Thymus (tissue), 11 donors: ENCODE results near the gene KANK2. TPM values are rescaled to one million over a fixed set of nuclear protein-coding genes. Genes with fewer than 3 reads are reported as not detected.

Experiments used
- DNase-seq, 9 donors: peaks; one replicate each; pipeline ENCODE4 v3.0.0-alpha.2; 2013; ENCODE audit warnings: low spot score in 9 of 9, low read depth in 6 of 9, missing footprints in 1 of 9
- H3K27ac ChIP-seq, 2 donors: one replicate each; pipeline ENCODE4 v1.5.1; 2013; ENCODE audit warnings: control low read depth in 1 of 2, low read depth in 1 of 2, low read length in 1 of 2, mild to moderate bottlenecking in 1 of 2, moderate library complexity in 1 of 2
- H3K27me3 ChIP-seq, 2 donors: one replicate each; pipeline ENCODE4 v1.5.1; 2013; ENCODE audit warnings: low read length in 1 of 2; ENCODE audit not compliant: control insufficient read depth in 2 of 2, insufficient read depth in 1 of 2
- H3K36me3 ChIP-seq, 2 donors: one replicate each; pipeline ENCODE4 v1.5.1; 2013; ENCODE audit warnings: low read length in 1 of 2, mild to moderate bottlenecking in 1 of 2, moderate library complexity in 1 of 2; ENCODE audit not compliant: control insufficient read depth in 2 of 2, insufficient read depth in 2 of 2
- H3K4me1 ChIP-seq, 2 donors: one replicate each; pipeline ENCODE4 v1.5.1; 2013; ENCODE audit warnings: low read length in 2 of 2; ENCODE audit not compliant: control insufficient read depth in 2 of 2, insufficient read depth in 2 of 2
- H3K4me3 ChIP-seq, 2 donors: one replicate each; pipeline ENCODE4 v1.5.1; 2013; ENCODE audit warnings: low read length in 2 of 2, control low read depth in 1 of 2, mild to moderate bottlenecking in 1 of 2
- H3K9me3 ChIP-seq, 2 donors: one replicate each; pipeline ENCODE4 v1.5.1; 2013; ENCODE audit warnings: low read length in 1 of 2, mild to moderate bottlenecking in 1 of 2; ENCODE audit not compliant: control insufficient read depth in 2 of 2, insufficient read depth in 1 of 2
- WGBS: extraction: QIAGEN DNeasy Blood & Tissue Kit; methylation state at CpG from one replicate; pipeline ENCODE4 v1.1.7; 2013; 5-methylcytosine and 5-hydroxymethylcytosine counted together
- polyA plus RNA-seq: library from polyadenylated mRNA; stranded (reverse); fragments of 200-250 nt; gene quantifications from one replicate; pipeline ENCODE4 v1.2.3, GENCODE V29; 2013
- total RNA-seq: library from RNA; stranded (reverse); fragments of 120-200 nt; gene quantifications from one replicate; pipeline ENCODE4 v1.2.4, GENCODE V29; 2013
- donor health status: healthy.

The KANK2 gene
- total and polyA plus RNA-seq, 2 donors, result 12.3 to 18.3 TPM

DNA sequence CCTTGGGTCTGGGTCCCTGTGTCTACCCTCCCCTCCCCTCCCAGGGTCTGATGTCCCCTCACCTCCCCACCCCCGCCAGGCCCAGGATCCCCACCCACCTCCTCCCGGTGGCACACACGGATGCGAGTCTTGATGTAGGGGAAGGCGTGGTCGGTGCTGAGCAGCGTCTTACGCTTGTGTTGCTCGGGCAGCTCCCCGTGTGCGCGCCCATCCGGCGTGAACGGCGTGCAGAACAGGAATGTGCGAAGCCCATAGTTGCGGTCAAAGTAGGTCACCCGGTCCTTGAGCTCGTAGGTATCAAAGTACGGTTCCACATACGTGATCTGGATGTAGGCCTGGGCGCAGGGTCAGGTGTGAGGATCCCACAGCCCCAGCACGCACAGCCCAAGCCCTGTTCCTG, 4.4 kb upstream of the KANK2 start:
- no peak for DNase-seq
- no peak overlapping the region for H3K4me3 ChIP-seq
- no peaks in the 10 kb centered on the region for H3K9me3 ChIP-seq
- H3K4me1 ChIP-seq, result peaks cover 3 to 13% of the 10 kb centered on the region in 2 donors
- no peaks in the 10 kb centered on the region for H3K36me3 ChIP-seq
- 91% methylated on average over 24 of the region's 24 CpGs for WGBS
- peaks cover 3 to 13% of the 10 kb centered on the region in 2 donors for H3K27me3 ChIP-seq
- peak overlapping the region; percentile 53 to 61 for H3K27ac ChIP-seq

- DNase-seq, result no peak
- no peak overlapping the region for H3K4me3 ChIP-seq
- no peak overlapping the region for H3K27ac ChIP-seq
- H3K4me1 ChIP-seq, result peaks cover 3 to 17% of the 10 kb centered on the region in 2 donors
- peaks cover 4 to 21% of the 10 kb centered on the region in 2 donors for H3K27me3 ChIP-seq
- peaks cover 0 to 6% of the 10 kb centered on the region in 2 donors for H3K9me3 ChIP-seq
- 99% methylated on average over 9 of the region's 9 CpGs for WGBS
- H3K36me3 ChIP-seq, result no peaks in the 10 kb centered on the region
Observed at GRCh38 chr19:11200931-11201330, 3.6 kb upstream of the KANK2 start.

DNA sequence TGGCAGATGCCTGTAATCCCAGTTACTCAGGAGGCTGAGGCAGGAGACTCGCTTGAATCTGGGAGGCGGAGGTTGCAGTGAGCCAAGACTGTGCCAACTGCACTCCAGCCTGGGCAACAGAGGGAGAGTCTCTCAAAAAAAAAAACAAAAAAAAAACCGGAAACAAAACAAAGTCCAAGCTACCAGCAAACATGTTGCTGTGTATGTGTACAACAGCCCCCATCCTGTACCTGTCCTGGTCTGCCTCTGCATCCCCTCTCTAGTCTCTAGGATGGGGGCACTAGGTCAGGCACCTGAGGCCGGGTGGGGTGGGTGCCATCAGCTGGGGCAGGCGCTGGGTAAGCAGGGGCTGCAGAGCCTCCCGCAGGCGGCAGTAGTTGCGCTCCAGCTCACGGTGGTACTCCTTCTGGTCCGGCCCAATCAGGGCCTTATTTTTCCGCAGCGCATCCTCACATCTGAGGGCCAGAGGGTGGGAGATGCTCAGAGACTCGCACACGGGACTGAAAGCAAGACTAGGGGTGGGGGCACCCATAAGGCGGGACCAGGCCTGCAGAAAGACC, 2.8 kb upstream of the KANK2 start:
- H3K36me3 ChIP-seq, result no peaks in the 10 kb centered on the region
- DNase-seq, result no peak
- peaks cover 6 to 21% of the 10 kb centered on the region in 2 donors for H3K4me1 ChIP-seq

GRCh38 chr19:11199517-11199916, 2.2 kb upstream of the KANK2 start:
- Histone ChIP-seq H3K9me3 (peaks cover 0 to 6% of the 10 kb centered on the region in 2 donors), H3K4me1 (peaks cover 10 to 26% of the 10 kb centered on the region in 2 donors), H3K27me3 (peaks cover 4 to 30% of the 10 kb centered on the region in 2 donors), H3K36me3 (no peaks in the 10 kb centered on the region), H3K27ac (no peak overlapping the region), H3K4me3 (no peak overlapping the region)
- 73% methylated on average over 5 of the region's 5 CpGs for WGBS
- no peak for DNase-seq

More for the DNA sequence above, 2.8 kb upstream of the KANK2 start:
- 95% methylated on average over 15 of the region's 15 CpGs for WGBS
- no peak overlapping the region for H3K27ac ChIP-seq
- H3K9me3 ChIP-seq, result peaks cover 0 to 6% of the 10 kb centered on the region in 2 donors
- no peak overlapping the region for H3K4me3 ChIP-seq
- peaks cover 4 to 28% of the 10 kb centered on the region in 2 donors for H3K27me3 ChIP-seq

GRCh38 chr19:11198769-11199424, 1.6 kb upstream of the KANK2 start:
- Histone ChIP-seq H3K36me3 (no peaks in the 10 kb centered on the region), H3K4me3 (no peak overlapping the region), H3K27me3 (peaks cover 4 to 30% of the 10 kb centered on the region in 2 donors), H3K9me3 (peaks cover 0 to 6% of the 10 kb centered on the region in 2 donors), H3K4me1 (peaks cover 10 to 27% of the 10 kb centered on the region in 2 donors), H3K27ac (no peak overlapping the region)
- no peak for DNase-seq
- WGBS, result 91% methylated on average over 7 of the region's 7 CpGs

DNA sequence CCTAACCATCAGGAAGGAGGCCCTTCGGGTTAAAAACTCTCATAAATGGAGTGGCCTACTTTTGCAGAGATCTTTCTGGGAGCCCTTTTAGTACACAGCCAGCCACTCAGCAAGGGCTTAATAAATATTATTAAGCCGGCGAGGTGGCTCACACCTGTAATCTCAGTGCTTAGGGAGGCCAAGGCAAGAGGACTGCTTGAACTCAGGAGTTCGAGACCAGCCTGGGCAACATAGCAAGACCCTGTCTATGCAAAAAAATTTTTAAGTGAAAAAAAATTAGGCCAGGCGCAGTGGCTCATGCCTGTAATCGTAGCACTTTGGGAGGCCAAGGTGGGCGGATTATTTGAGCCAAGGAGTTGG, 810 bp upstream of the KANK2 start:
- peaks cover 10 to 27% of the 10 kb centered on the region in 2 donors for H3K4me1 ChIP-seq
- H3K27ac ChIP-seq, result no peak overlapping the region
- WGBS, result 79% methylated on average over 7 of the region's 7 CpGs
- peaks cover 0 to 3% of the 10 kb centered on the region in 2 donors for H3K36me3 ChIP-seq
- DNase-seq, result no peak
- peak overlapping the region; percentile 43 to 79 for H3K4me3 ChIP-seq
- peaks cover 4 to 30% of the 10 kb centered on the region in 2 donors for H3K27me3 ChIP-seq
- H3K9me3 ChIP-seq, result peaks cover 0 to 6% of the 10 kb centered on the region in 2 donors

DNA sequence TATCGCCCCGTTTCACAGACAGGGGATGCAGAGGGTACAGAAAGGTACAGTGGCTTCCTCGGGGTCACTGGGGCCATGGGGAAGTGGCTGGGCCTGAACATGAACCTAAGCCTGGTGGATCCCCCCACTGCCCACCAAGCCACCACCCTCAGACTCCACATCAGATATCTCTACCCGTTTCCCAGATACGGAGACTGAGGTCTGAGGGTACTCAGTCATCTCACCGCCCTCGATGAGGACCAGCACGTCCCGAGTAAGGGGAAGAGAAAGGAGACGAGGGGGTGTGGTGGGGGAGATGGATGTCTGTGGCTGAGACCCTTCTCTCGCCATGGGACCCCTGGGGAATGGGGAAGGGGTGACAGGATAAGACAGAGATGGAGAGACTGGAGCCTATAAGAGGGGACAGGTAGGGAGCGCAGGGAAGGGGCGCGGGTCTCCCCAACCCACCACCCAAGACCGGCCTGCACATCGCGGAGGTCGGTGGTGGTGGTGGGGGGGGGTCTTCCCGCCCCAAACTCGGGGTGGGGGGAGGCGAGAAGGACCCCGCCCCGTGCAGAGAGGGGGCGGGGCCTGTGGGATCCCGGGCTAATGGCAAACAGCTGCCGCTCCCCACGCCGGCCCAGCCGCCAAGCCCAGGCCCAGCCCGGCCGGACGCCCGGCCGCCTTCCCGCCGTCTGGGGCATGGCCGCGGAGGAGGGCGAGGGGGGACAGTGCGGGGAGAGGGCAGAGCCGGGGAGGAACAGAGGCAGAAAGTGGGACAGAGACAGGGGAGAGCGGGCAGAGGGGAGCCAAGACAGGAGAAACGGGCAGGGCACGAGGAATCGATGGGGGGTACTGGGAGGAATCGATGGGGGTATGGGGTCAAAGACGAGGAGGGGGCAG, 698 bp downstream of the KANK2 start:
- no peak for DNase-seq
- H3K27me3 ChIP-seq, result peaks cover 4 to 30% of the 10 kb centered on the region in 2 donors
- H3K27ac ChIP-seq, result no peak overlapping the region
- H3K36me3 ChIP-seq, result peaks cover 0 to 8% of the 10 kb centered on the region in 2 donors
- peaks cover 0 to 6% of the 10 kb centered on the region in 2 donors for H3K9me3 ChIP-seq
- H3K4me3 ChIP-seq, result peak overlapping the region; percentile 47 to 79
- H3K4me1 ChIP-seq, result peaks cover 10 to 24% of the 10 kb centered on the region in 2 donors
- WGBS, result 18% methylated on average over 47 of the region's 47 CpGs

DNA sequence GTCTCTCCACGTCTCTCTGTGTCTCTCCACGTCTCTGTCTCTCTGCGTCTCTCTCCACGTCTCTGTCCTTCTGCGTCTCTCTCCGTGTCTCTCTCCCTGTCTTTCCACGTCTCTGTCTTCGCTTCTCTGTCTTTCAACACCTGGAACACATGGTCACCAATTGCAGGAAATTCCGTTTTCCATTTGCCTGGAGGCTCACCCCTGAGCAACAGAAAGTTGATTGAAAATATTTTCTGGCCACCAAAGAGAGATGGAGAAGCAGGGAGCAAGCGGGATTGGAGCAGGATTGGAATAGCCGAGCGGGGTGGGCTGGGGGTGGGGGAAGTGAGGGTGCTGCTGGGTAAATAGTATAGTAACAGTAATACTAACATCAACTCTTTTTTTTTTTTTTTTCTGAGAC, 1.7 kb downstream of the KANK2 start:
- peaks cover 0 to 8% of the 10 kb centered on the region in 2 donors for H3K36me3 ChIP-seq
- peaks cover 4 to 30% of the 10 kb centered on the region in 2 donors for H3K27me3 ChIP-seq
- DNase-seq, result no peak
- no peak overlapping the region for H3K4me3 ChIP-seq
- H3K4me1 ChIP-seq, result peaks cover 10 to 24% of the 10 kb centered on the region in 2 donors
- H3K9me3 ChIP-seq, result peaks cover 0 to 10% of the 10 kb centered on the region in 2 donors
- no peak overlapping the region for H3K27ac ChIP-seq
- 85% methylated on average over 12 of the region's 12 CpGs for WGBS
